ENCODE measurements around the gene SEMA5A. TPM values are rescaled to one million over a fixed set of nuclear protein-coding genes. Genes with fewer than 3 reads are reported as not detected.
A peak's percentile ranks its signal among the peaks of the same experiment; 100 is the strongest.

SEMA5A gene
- polyA plus RNA-seq, 1 of the 3 experiments (the other 2 are of a cell fraction) = 0.58 TPM

GRCh38 chr5:9156282-9156681, 389.6 kb downstream of the SEMA5A start:
- Histone ChIP-seq H3K4me1 (ENCODE audit: control insufficient read depth in 1 of 2, insufficient read depth in 2 of 2, low read depth in 1 of 2, low read length in 1 of 2) (no peaks in the 10 kb centered on the region; a peak in 1 of 4 replicates), H3K36me3 (replicated peaks in 1 of 2; ENCODE audit: control insufficient read depth in 1 of 2, insufficient read depth in 2 of 2, low read length in 1 of 2) (no peaks in the 10 kb centered on the region), H3F3A (replicated peaks; ENCODE audit: insufficient read depth) (no peaks in the 10 kb centered on the region), H3K9me3 (no peaks in the 10 kb centered on the region), H3K4me2 (no peak overlapping the region), H3K27ac (ENCODE audit: low read depth in 2 of 2, low read length in 1 of 2) (no peak overlapping the region), H3K9me2 (no peaks in the 10 kb centered on the region), H4K20me1 (ENCODE audit: insufficient read depth) (no peaks in the 10 kb centered on the region), H3K9ac (no peak overlapping the region), H3K79me2 (ENCODE audit: insufficient read depth) (no peaks in the 10 kb centered on the region), H3K27me3 (ENCODE audit: insufficient read depth) (no peaks in the 10 kb centered on the region), H3K4me3 (ENCODE audit: low read depth in 2 of 2, low read length in 1 of 2) (no peak overlapping the region), H2AFZ (ENCODE audit: low read depth) (no peak overlapping the region)
- DNase-seq = peak; percentile 50
- CTCF ChIA-PET = interaction anchor here (0.6 to 2.1 kb wide), 15 partner anchors 8 to 1224 kb away, joined by 3 to 11 read pairs (median 3); no protein-coding TSS in a partner anchor
- POLR2A ChIA-PET = no interaction called here
- 79% methylated on average over 2 of the region's 2 CpGs for WGBS (ENCODE audit: low lambda C conversion rate)
- TF ChIP-seq SMC3 (IDR thresholded peaks at IDR 0.05; ENCODE audit: low read depth, low read length) (peak; percentile 60), CTCF (IDR thresholded peaks at IDR 0.05) (peak; percentile 44), RAD21 (IDR thresholded peaks at IDR 0.05; ENCODE audit: low read length) (peak; percentile 82), FOXM1 (IDR thresholded peaks at IDR 0.05; ENCODE audit: low read depth) (no peak)

GRCh38 chr5:9151684-9152427, 394.0 kb downstream of the SEMA5A start:
- no peaks in the 10 kb centered on the region for H3K79me2 ChIP-seq (ENCODE audit: insufficient read depth)
- no peaks in the 10 kb centered on the region for H3K9me3 ChIP-seq
- H3K9ac ChIP-seq = no peak overlapping the region
- H3K27ac ChIP-seq (ENCODE audit: low read depth in 2 of 2, low read length in 1 of 2) = no peak overlapping the region
- H2AFZ ChIP-seq (ENCODE audit: low read depth) = no peak overlapping the region
- no peak for TF ChIP-seq MXI1 (IDR thresholded peaks at IDR 0.05; ENCODE audit: low read depth, low read length)
- no peak for TF ChIP-seq RFX5 (IDR thresholded peaks at IDR 0.05; ENCODE audit: low read length)
- TF ChIP-seq CTCF (IDR thresholded peaks at IDR 0.05) = no peak
- TF ChIP-seq USF1 (IDR thresholded peaks at IDR 0.05; ENCODE audit: borderline replicate concordance, low read depth) = no peak
- TF ChIP-seq SMC3 (IDR thresholded peaks at IDR 0.05; ENCODE audit: low read depth, low read length) = no peak
- TF ChIP-seq TEAD4 (IDR thresholded peaks at IDR 0.05; ENCODE audit: borderline replicate concordance, insufficient read depth) = no peak
- no peak for TF ChIP-seq RCOR1 (IDR thresholded peaks at IDR 0.05; ENCODE audit: low read length)
- no peak for TF ChIP-seq TAF1 (IDR thresholded peaks at IDR 0.05; ENCODE audit: borderline replicate concordance, low read depth, low read length)
- no peak for TF ChIP-seq JUND (IDR thresholded peaks at IDR 0.05)
- no peak for TF ChIP-seq FOSL2 (IDR thresholded peaks at IDR 0.05; ENCODE audit: borderline replicate concordance, low read depth)
- TF ChIP-seq RXRA (IDR thresholded peaks at IDR 0.05; ENCODE audit: borderline replicate concordance, low read depth) = no peak
- TF ChIP-seq FOXM1 (IDR thresholded peaks at IDR 0.05; ENCODE audit: low read depth) = no peak
- no peak for TF ChIP-seq EZH2phosphoT487 (IDR thresholded peaks at IDR 0.05; ENCODE audit: borderline replicate concordance, low read depth)
- TF ChIP-seq FOXJ3 (CRISPR knock-in tag; IDR thresholded peaks at IDR 0.05) = no peak
- TF ChIP-seq RAD21 (IDR thresholded peaks at IDR 0.05; ENCODE audit: low read length) = no peak
- no peak for TF ChIP-seq GABPA (IDR thresholded peaks at IDR 0.05; ENCODE audit: low read depth)
- no peak for TF ChIP-seq ELF1 (IDR thresholded peaks at IDR 0.05)
- no peak for TF ChIP-seq MEF2A (IDR thresholded peaks at IDR 0.05; ENCODE audit: borderline replicate concordance, low read depth)
- no peak for TF ChIP-seq POLR2AphosphoS5 (IDR thresholded peaks at IDR 0.05; ENCODE audit: low read depth, low read length)
- DNase-seq = no peak
- no peaks in the 10 kb centered on the region; a peak in 1 of 4 replicates for H3K4me1 ChIP-seq (ENCODE audit: control insufficient read depth in 1 of 2, insufficient read depth in 2 of 2, low read depth in 1 of 2, low read length in 1 of 2)
- POLR2A ChIA-PET = no interaction called here
- CTCF ChIA-PET = no interaction called here
- no peaks in the 10 kb centered on the region for H4K20me1 ChIP-seq (ENCODE audit: insufficient read depth)
- no peaks in the 10 kb centered on the region for H3F3A ChIP-seq (replicated peaks; ENCODE audit: insufficient read depth)
- H3K27me3 ChIP-seq (ENCODE audit: insufficient read depth) = no peaks in the 10 kb centered on the region
- no peak overlapping the region for H3K4me3 ChIP-seq (ENCODE audit: low read depth in 2 of 2, low read length in 1 of 2)
- no peaks in the 10 kb centered on the region for H3K9me2 ChIP-seq
- 61% methylated on average over 6 of the region's 6 CpGs for WGBS (ENCODE audit: low lambda C conversion rate)
- H3K36me3 ChIP-seq (replicated peaks in 1 of 2; ENCODE audit: control insufficient read depth in 1 of 2, insufficient read depth in 2 of 2, low read length in 1 of 2) = no peaks in the 10 kb centered on the region
- H3K4me2 ChIP-seq = no peak overlapping the region
